OCI-LY1 (cell line): ENCODE measurements around the gene OSCAR.

Experiments used
- CTCF ChIP-seq: fragments of 200-600 bp; sonication (generic), shearing (Covaris generic); IDR thresholded peaks from 2 replicates; pipeline ENCODE4 v1.5.1; 2017; ENCODE audit warnings: mild to moderate bottlenecking, antibody characterized with exemption, low read length, moderate library complexity, mixed read lengths
- EZH2 ChIP-seq: fragments of 200-600 bp; sonication (generic), shearing (Covaris generic); IDR thresholded peaks from 2 replicates; pipeline ENCODE4 v1.8.0; 2017; ENCODE audit warnings: borderline replicate concordance, mixed run types, mild to moderate bottlenecking, antibody characterized with exemption, low read length, moderate library complexity, mixed read lengths

GRCh38 chr19:54125713-54126112, 25.1 kb upstream of the OSCAR start:
- TF ChIP-seq EZH2: no peak
- no peak for TF ChIP-seq CTCF
